ENCODE results near the gene E2F7.

Gene E2F7

DNA sequence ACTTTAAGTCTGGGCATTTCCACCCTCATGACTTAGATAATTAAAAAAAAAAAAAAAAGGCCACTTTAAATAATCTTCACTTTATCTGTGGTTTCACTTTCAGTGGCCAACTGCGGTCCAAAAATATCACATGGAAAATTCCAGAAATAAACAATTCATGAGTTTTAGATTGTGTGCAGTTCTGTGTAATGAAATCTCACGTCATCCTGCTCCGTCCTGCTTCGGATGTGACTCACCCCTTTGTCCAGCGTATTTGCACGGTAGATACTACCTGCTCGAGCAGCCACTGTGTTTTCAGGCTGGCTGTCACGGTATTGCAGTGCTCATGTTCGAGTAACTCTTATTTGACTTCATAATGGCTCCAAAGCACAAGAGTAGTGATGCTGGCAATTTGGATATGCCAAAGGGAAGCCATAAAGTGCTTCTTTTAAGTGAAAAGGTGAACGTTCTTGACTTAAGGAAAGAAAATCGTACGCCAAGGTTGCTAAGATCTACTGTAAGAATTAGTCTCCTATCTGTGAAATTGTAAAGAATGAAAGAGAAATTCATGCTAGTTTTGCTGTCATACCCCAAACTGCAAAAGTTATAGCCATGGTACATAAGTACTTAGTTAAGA, 2.4 kb downstream of the E2F7 start:
- H3K9me3 ChIP-seq (ENCODE audit: control insufficient read depth in 2 of 2, low read length in 2 of 2): no peaks in the 10 kb centered on the region
- H3K27ac ChIP-seq (ENCODE audit: low read length): no peak overlapping the region
- no peaks in the 10 kb centered on the region for H3K36me3 ChIP-seq (ENCODE audit: control insufficient read depth in 2 of 2, insufficient read depth in 2 of 2, low read length in 2 of 2)
- H3K4me3 ChIP-seq (ENCODE audit: low read length in 2 of 2): peak overlapping the region in 1 of 2 donors; percentile 52
- H3K9ac ChIP-seq (ENCODE audit: low read length in 2 of 2): no peak overlapping the region
- peaks cover 7 to 36% of the 10 kb centered on the region in 2 donors for H3K27me3 ChIP-seq (ENCODE audit: control insufficient read depth in 1 of 2, insufficient read depth in 2 of 2, low read length in 2 of 2)
- peaks cover 7% of the 10 kb centered on the region for H3K4me1 ChIP-seq (ENCODE audit: control insufficient read depth, insufficient read depth, low read length)

DNA sequence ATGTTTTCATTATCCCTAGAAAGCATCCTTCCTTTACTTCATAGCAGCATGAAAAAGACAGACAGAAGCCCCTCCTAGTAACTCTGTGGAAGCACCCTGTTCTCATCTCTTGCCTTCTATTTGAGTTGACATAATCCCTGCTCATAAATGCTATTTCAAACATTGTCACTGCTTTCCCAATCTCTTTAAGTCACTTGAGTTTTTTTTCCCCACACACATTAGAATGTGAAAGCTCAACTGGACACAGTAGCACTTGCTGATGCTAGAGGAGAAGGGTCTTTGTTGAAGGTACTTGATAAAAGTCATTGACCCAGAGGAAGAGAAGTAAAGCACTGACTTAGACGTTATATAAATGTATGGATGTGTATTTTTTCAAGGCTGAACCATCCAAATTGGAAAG, 3.0 kb downstream of the E2F7 start:
- Histone ChIP-seq H3K9me3 (ENCODE audit: control insufficient read depth in 2 of 2, low read length in 2 of 2) (no peaks in the 10 kb centered on the region), H3K9ac (ENCODE audit: low read length in 2 of 2) (no peak overlapping the region), H3K36me3 (ENCODE audit: control insufficient read depth in 2 of 2, insufficient read depth in 2 of 2, low read length in 2 of 2) (no peaks in the 10 kb centered on the region), H3K4me1 (ENCODE audit: control insufficient read depth, insufficient read depth, low read length) (peaks cover 7% of the 10 kb centered on the region), H3K27me3 (ENCODE audit: control insufficient read depth in 1 of 2, insufficient read depth in 2 of 2, low read length in 2 of 2) (peaks cover 7 to 36% of the 10 kb centered on the region in 2 donors), H3K27ac (ENCODE audit: low read length) (no peak overlapping the region), H3K4me3 (ENCODE audit: low read length in 2 of 2) (no peak overlapping the region)

DNA sequence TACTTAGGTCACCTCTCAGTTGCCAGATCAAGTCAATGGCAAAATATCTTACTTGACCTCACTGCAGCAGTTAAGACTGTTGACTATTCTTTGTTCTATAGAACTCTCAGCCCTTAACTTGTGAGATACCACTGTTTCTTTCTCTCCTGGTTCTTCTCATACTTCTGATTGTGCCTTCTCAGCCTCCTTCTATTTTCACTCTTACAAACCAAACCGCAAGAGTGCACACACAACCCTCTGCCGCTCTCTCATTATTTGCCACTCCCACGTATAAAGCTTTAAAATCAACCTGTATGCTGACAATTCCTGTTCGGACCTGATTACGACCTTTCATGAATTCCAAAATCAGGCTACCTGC, 4.5 kb downstream of the E2F7 start:
- no peaks in the 10 kb centered on the region for H3K36me3 ChIP-seq (ENCODE audit: control insufficient read depth in 2 of 2, insufficient read depth in 2 of 2, low read length in 2 of 2)
- H3K4me3 ChIP-seq (ENCODE audit: low read length in 2 of 2): no peak overlapping the region
- H3K27ac ChIP-seq (ENCODE audit: low read length): no peak overlapping the region
- peaks cover 7% of the 10 kb centered on the region for H3K4me1 ChIP-seq (ENCODE audit: control insufficient read depth, insufficient read depth, low read length)
- H3K27me3 ChIP-seq (ENCODE audit: control insufficient read depth in 1 of 2, insufficient read depth in 2 of 2, low read length in 2 of 2): peaks cover 7 to 36% of the 10 kb centered on the region in 2 donors
- H3K9ac ChIP-seq (ENCODE audit: low read length in 2 of 2): no peak overlapping the region
- no peaks in the 10 kb centered on the region for H3K9me3 ChIP-seq (ENCODE audit: control insufficient read depth in 2 of 2, low read length in 2 of 2)

DNA sequence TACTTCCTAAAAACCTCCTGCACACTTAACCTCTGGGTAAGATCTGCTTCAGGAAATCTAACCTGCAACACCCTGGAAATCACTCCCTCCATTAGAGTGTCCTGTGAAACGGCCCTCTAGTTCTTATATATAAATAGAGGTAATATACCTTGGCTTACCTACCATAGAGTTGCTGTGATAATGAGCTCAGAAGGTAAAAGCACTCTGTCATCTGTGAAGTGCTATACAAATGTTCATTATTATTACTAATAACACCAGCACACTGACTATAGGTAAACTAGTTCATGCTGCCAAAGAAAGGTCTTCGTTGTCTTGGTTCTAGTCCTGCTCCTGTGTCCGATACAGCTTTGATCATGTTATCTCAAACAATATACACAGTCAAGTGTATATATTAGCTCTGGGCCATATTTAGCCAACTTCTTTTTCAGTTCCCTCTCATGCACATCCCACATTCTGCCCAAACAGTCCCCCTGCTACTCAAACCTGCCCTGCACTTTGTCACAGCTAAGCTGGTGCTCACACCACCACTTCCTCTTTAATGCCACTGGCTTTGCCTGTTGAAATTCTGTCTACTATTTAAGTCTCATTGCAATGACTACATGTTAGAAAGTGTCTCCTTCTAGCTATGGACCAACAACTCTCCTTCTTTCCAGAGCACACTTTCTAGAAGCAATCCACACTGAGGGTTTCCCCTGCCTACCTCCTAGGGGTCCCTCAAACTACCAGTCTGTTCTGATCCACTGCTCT, 5.1 kb downstream of the E2F7 start:
- Histone ChIP-seq H3K27ac (ENCODE audit: low read length) (no peak overlapping the region), H3K4me3 (ENCODE audit: low read length in 2 of 2) (no peak overlapping the region), H3K27me3 (ENCODE audit: control insufficient read depth in 1 of 2, insufficient read depth in 2 of 2, low read length in 2 of 2) (peaks cover 7 to 36% of the 10 kb centered on the region in 2 donors), H3K36me3 (ENCODE audit: control insufficient read depth in 2 of 2, insufficient read depth in 2 of 2, low read length in 2 of 2) (no peaks in the 10 kb centered on the region), H3K9me3 (ENCODE audit: control insufficient read depth in 2 of 2, low read length in 2 of 2) (no peaks in the 10 kb centered on the region), H3K4me1 (ENCODE audit: control insufficient read depth, insufficient read depth, low read length) (peaks cover 7% of the 10 kb centered on the region), H3K9ac (ENCODE audit: low read length in 2 of 2) (no peak overlapping the region)

DNA sequence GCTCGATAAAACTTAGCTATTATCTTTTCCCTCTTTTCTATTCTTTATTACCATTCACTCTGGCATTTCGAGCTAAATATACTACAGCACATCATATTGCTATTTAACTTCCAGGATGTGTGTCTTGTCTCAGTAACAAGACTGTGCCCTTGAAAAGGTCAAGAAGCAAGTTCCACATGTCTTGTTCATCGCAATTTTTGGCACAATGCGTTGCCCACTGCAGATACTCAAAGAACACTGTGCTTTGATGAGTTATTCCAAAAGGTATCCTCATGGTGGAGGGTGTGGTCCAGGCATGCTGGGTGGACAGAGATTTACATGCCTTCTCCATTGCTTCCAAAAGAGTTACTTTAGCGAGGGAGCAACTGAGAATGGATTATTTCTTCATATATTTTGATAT, 6.6 kb downstream of the E2F7 start:
- H3K36me3 ChIP-seq (ENCODE audit: control insufficient read depth in 2 of 2, insufficient read depth in 2 of 2, low read length in 2 of 2): no peaks in the 10 kb centered on the region

DNA sequence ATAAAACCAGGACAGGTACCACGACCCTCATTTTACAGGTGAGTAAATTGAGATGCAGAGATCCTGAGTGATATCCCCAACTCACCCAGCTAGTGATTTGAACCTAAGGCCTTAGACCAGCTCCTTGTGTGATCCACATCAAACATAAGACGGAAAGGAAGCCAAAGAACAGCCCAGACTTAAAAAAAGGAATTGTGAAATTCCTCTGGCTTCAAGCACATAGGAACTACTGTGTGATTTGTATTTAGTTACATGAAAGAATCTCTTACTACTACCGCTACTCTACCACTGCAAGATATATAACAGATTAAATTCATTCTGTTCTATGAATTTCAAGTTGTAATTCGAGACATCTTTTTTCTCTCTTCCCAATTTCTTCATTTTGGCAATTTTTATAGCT, 10.5 kb downstream of the E2F7 start:
- H3K9ac ChIP-seq (ENCODE audit: low read length in 2 of 2): no peak overlapping the region
- H3K4me3 ChIP-seq (ENCODE audit: low read length in 2 of 2): no peak overlapping the region
- H3K9me3 ChIP-seq (ENCODE audit: control insufficient read depth in 2 of 2, low read length in 2 of 2): no peaks in the 10 kb centered on the region
- H3K4me1 ChIP-seq (ENCODE audit: control insufficient read depth, insufficient read depth, low read length): no peaks in the 10 kb centered on the region
- no peak overlapping the region for H3K27ac ChIP-seq (ENCODE audit: low read length)
- H3K27me3 ChIP-seq (ENCODE audit: control insufficient read depth in 1 of 2, insufficient read depth in 2 of 2, low read length in 2 of 2): no peaks in the 10 kb centered on the region
- no peaks in the 10 kb centered on the region for H3K36me3 ChIP-seq (ENCODE audit: control insufficient read depth in 2 of 2, insufficient read depth in 2 of 2, low read length in 2 of 2)

More for the DNA sequence above, 6.6 kb downstream of the E2F7 start:
- H3K27me3 ChIP-seq (ENCODE audit: control insufficient read depth in 1 of 2, insufficient read depth in 2 of 2, low read length in 2 of 2): peaks cover 7 to 33% of the 10 kb centered on the region in 2 donors
- H3K27ac ChIP-seq (ENCODE audit: low read length): no peak overlapping the region
- H3K9me3 ChIP-seq (ENCODE audit: control insufficient read depth in 2 of 2, low read length in 2 of 2): no peaks in the 10 kb centered on the region
- H3K9ac ChIP-seq (ENCODE audit: low read length in 2 of 2): no peak overlapping the region
- H3K4me1 ChIP-seq (ENCODE audit: control insufficient read depth, insufficient read depth, low read length): no peaks in the 10 kb centered on the region
- no peak overlapping the region for H3K4me3 ChIP-seq (ENCODE audit: low read length in 2 of 2)

DNA sequence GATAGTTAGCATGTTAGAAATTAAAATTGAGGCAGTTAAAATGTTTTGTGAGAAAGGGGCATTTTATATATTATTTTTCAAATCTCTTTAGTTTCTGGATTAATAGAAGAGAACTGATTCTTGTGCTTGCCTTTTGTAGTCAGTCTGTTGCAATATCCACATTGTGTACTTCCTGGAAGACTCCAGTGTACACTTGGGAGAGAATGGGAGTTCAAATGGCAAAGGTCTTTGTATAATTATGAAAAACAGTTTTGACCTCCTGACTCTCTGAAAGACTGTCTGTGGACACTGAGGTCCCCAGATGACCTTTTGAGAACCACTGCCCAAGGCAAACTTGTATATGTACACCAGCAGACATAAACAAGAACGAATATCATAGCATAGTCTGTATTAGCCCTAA, 12.1 kb downstream of the E2F7 start:
- H3K9ac ChIP-seq (ENCODE audit: low read length in 2 of 2): no peak overlapping the region
- no peaks in the 10 kb centered on the region for H3K36me3 ChIP-seq (ENCODE audit: control insufficient read depth in 2 of 2, insufficient read depth in 2 of 2, low read length in 2 of 2)
- no peaks in the 10 kb centered on the region for H3K27me3 ChIP-seq (ENCODE audit: control insufficient read depth in 1 of 2, insufficient read depth in 2 of 2, low read length in 2 of 2)
- no peak overlapping the region for H3K4me3 ChIP-seq (ENCODE audit: low read length in 2 of 2)
- H3K4me1 ChIP-seq (ENCODE audit: control insufficient read depth, insufficient read depth, low read length): no peaks in the 10 kb centered on the region
- H3K27ac ChIP-seq (ENCODE audit: low read length): no peak overlapping the region
- no peaks in the 10 kb centered on the region for H3K9me3 ChIP-seq (ENCODE audit: control insufficient read depth in 2 of 2, low read length in 2 of 2)

DNA sequence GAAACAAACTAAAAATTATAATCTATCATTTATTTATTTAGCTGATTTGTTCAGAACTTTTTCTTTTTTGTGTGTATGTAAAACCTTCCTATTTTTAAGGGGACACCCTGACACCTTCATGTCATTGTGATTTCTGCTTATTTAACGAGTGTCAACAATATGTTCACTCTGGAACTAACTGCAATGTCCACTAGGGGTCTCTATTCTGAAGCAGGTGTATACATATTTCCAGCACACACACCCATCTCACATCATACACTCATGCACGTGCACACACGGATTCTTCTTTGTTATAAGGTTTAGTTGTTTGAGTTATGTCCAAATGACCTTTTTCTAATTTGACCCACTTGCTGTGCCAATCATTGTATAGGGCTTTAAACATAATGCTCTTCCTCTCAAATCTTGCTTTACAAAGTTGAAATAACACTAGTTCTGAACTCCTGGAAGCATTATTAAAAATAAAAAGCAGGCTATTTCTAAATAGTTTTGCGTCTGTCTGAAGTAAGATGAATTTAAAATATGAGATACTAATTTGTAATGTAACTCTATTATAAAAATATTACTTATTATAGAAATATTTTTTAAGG, 15.5 kb downstream of the E2F7 start:
- H3K36me3 ChIP-seq (ENCODE audit: control insufficient read depth in 2 of 2, insufficient read depth in 2 of 2, low read length in 2 of 2): no peaks in the 10 kb centered on the region

DNA sequence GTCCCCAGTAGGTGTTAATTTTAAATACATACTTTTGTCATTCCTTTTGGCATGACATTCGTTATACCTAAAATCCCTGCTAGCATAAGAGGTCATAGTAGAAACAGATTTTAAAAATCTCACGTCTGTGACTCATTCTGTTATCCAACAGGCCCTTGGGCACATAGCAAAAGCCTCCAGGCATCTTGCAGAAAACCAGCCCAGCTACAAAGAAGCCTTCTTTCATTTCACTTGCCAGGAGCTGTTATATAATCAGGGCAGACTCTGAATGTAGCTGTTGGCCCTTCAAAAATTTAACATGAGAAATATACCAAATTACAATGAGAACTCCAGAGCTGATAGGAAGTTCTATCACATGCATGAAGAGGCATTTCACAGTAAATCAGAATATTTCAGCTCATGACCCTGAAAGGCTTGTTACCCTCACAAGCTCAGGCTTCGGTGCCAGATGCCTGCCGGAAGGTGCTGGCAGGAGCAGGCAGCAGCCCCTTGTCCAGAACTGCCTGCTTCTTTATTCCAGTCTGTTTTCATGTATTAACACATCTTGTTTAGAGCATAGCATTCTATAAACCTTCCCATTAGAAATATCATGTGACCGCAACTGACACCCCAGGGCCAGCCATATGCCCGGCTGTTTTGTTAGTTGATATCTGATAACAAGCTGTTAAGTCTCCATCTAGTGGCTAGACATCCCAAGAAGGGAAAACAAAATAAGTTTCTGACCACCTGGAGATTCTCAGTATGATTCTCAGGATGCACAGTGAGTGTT, 17.8 kb downstream of the E2F7 start:
- H3K4me1 ChIP-seq (ENCODE audit: control insufficient read depth, insufficient read depth, low read length): no peaks in the 10 kb centered on the region
- no peak overlapping the region for H3K9ac ChIP-seq (ENCODE audit: low read length in 2 of 2)
- no peak overlapping the region for H3K4me3 ChIP-seq (ENCODE audit: low read length in 2 of 2)
- no peak overlapping the region for H3K27ac ChIP-seq (ENCODE audit: low read length)
- H3K36me3 ChIP-seq (ENCODE audit: control insufficient read depth in 2 of 2, insufficient read depth in 2 of 2, low read length in 2 of 2): no peaks in the 10 kb centered on the region
- H3K9me3 ChIP-seq (ENCODE audit: control insufficient read depth in 2 of 2, low read length in 2 of 2): no peaks in the 10 kb centered on the region
- H3K27me3 ChIP-seq (ENCODE audit: control insufficient read depth in 1 of 2, insufficient read depth in 2 of 2, low read length in 2 of 2): no peaks in the 10 kb centered on the region

More for the DNA sequence above, 15.5 kb downstream of the E2F7 start:
- Histone ChIP-seq H3K4me3 (ENCODE audit: low read length in 2 of 2) (no peak overlapping the region), H3K27me3 (ENCODE audit: control insufficient read depth in 1 of 2, insufficient read depth in 2 of 2, low read length in 2 of 2) (no peaks in the 10 kb centered on the region), H3K9me3 (ENCODE audit: control insufficient read depth in 2 of 2, low read length in 2 of 2) (no peaks in the 10 kb centered on the region), H3K27ac (ENCODE audit: low read length) (no peak overlapping the region), H3K4me1 (ENCODE audit: control insufficient read depth, insufficient read depth, low read length) (no peaks in the 10 kb centered on the region), H3K9ac (ENCODE audit: low read length in 2 of 2) (no peak overlapping the region)

DNA sequence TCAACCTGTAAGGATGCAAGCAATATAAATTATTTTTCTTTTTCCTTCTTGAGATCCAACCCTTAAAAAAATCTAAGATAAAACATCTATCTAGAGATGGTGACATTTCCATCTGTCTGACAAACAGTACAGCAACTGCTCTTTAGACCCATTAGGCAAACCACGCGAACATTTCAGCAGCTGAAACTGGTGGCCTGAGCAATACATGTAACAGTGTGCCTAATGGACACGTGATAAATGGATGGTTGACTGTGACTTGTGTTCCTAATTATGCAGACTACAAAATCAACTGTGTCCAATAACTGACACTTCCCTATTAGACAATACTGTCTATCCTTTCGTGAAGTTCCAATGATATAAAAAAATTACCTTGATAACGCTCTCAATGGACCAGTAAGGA, 18.9 kb downstream of the E2F7 start:
- Histone ChIP-seq H3K27ac (ENCODE audit: low read length) (no peak overlapping the region), H3K9ac (ENCODE audit: low read length in 2 of 2) (no peak overlapping the region), H3K9me3 (ENCODE audit: control insufficient read depth in 2 of 2, low read length in 2 of 2) (no peaks in the 10 kb centered on the region), H3K36me3 (ENCODE audit: control insufficient read depth in 2 of 2, insufficient read depth in 2 of 2, low read length in 2 of 2) (no peaks in the 10 kb centered on the region), H3K27me3 (ENCODE audit: control insufficient read depth in 1 of 2, insufficient read depth in 2 of 2, low read length in 2 of 2) (no peaks in the 10 kb centered on the region), H3K4me1 (ENCODE audit: control insufficient read depth, insufficient read depth, low read length) (no peaks in the 10 kb centered on the region), H3K4me3 (ENCODE audit: low read length in 2 of 2) (no peak overlapping the region)

All from stomach smooth muscle (tissue), 2 donors.